Tibial artery (tissue), 4 donors: ENCODE data around the gene GRIN3A.

Source experiments
- DNase-seq, 2 donors: peaks; one replicate each; pipeline ENCODE4 v3.0.0-alpha.2; 2019
- H3K27ac ChIP-seq, 2 donors: fragments of 200-600 bp; sonication (generic) in 1 of 2; 1 replicate in 1 of 2; 2 replicates in 1 of 2; pipeline ENCODE4 v1.5.1; 2018 to 2019; ENCODE audit warnings: mild to moderate bottlenecking in 1 of 2
- H3K27me3 ChIP-seq, 2 donors: fragments of 200-600 bp; sonication (generic) in 1 of 2; one replicate each; pipeline versions ENCODE4 v1.5.1 to v1.6.0; 2016 to 2019
- H3K36me3 ChIP-seq, 3 donors: fragments of 200-600 bp; sonication (generic) in 2 of 3; one replicate each; pipeline ENCODE4 v1.5.1; 2016 to 2019; ENCODE audit warnings: mild to moderate bottlenecking in 2 of 3
- H3K4me1 ChIP-seq, 4 donors: fragments of 200-600 bp; sonication (generic) in 2 of 4; 1 replicate in 3 of 4; 2 replicates in 1 of 4; pipeline ENCODE4 v1.5.1; 2016 to 2019
- H3K4me3 ChIP-seq, 2 donors: fragments of 200-600 bp; sonication (generic) in 1 of 2; 1 replicate in 1 of 2; 2 replicates in 1 of 2; pipeline ENCODE4 v1.5.1; 2018 to 2019; ENCODE audit warnings: mild to moderate bottlenecking in 2 of 2
- H3K9me3 ChIP-seq, 3 donors: fragments of 200-600 bp; sonication (generic) in 1 of 3; one replicate each; pipeline ENCODE4 v1.5.1; 2016 to 2019
- intact Hi-C: fragments of 100-400 bp; cut with DNase I; formaldehyde crosslinking; loops from one replicate; pipeline ENCODE4 v1.15.0; 2023; ENCODE audit warnings: low total_unique reads
- TF ChIP-seq, protein P1 (sequence below), 2 experiments: fragments of 200-600 bp in 1 of 2; fragments of 450-650 bp in 1 of 2; IDR thresholded peaks; one replicate each; pipeline ENCODE4 v1.5.1; 2017 to 2019; ENCODE audit warnings: antibody characterized with exemption in 2 of 2, mild to moderate bottlenecking in 1 of 2, moderate library complexity in 1 of 2

Gene GRIN3A

DNA sequence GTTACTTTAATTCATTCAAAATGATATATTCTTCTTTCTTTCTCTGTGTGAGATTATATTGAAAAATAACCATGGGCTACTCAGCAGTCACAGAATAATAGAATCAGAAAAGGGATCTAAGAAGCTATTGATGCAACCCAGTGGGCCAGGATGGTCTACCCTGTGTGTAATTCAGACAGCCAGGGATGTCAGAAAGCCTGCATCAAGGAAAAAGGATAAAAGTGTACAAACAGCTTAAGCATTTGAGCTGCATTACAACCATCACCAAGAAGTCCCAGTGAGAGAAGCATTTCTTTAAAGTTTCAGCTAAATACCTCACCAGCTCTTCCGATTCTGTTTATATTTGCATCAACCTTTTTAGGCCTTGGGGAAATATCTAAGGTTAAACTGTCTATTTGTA lies 105.8 kb downstream of the GRIN3A start:
- no peaks in the 10 kb centered on the region for H3K36me3 ChIP-seq
- H3K4me3 ChIP-seq = no peak overlapping the region
- no peaks in the 10 kb centered on the region for H3K9me3 ChIP-seq
- H3K4me1 ChIP-seq = no peaks in the 10 kb centered on the region
- intact Hi-C loops = loop anchor here (5.0 kb wide), 1 partner anchor 510 kb away; no protein-coding TSS in a partner anchor
- TF ChIP-seq, protein P1, sequence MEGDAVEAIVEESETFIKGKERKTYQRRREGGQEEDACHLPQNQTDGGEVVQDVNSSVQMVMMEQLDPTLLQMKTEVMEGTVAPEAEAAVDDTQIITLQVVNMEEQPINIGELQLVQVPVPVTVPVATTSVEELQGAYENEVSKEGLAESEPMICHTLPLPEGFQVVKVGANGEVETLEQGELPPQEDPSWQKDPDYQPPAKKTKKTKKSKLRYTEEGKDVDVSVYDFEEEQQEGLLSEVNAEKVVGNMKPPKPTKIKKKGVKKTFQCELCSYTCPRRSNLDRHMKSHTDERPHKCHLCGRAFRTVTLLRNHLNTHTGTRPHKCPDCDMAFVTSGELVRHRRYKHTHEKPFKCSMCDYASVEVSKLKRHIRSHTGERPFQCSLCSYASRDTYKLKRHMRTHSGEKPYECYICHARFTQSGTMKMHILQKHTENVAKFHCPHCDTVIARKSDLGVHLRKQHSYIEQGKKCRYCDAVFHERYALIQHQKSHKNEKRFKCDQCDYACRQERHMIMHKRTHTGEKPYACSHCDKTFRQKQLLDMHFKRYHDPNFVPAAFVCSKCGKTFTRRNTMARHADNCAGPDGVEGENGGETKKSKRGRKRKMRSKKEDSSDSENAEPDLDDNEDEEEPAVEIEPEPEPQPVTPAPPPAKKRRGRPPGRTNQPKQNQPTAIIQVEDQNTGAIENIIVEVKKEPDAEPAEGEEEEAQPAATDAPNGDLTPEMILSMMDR (IDR thresholded peaks at IDR 0.05) = no peak
- H3K27ac ChIP-seq = no peak overlapping the region
- DNase-seq = no peak
- no peaks in the 10 kb centered on the region for H3K27me3 ChIP-seq

DNA sequence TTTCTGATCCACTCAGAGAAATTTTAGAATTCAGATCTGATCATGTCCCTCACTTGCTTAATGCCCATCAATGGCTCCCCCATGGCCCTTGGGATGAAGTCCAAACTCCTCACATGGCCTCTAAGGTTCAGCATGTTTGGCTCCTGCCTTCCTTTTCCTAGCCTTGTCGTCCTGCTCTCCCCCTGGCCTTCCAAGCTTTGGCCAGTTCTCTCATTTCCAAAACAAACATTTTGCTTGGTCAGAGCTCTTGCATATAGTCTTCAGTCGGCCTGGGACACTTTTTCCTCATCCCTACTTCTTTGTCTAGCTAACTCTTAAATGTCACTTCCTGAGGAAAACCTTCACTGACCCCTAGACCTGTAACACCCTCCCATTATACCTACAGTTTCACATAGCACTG lies 106.6 kb downstream of the GRIN3A start:
- TF ChIP-seq, protein P1 (IDR thresholded peaks at IDR 0.05) = no peak
- DNase-seq = no peak
- Histone ChIP-seq H3K9me3 (no peaks in the 10 kb centered on the region), H3K4me3 (no peak overlapping the region), H3K27me3 (no peaks in the 10 kb centered on the region), H3K36me3 (no peaks in the 10 kb centered on the region), H3K27ac (no peak overlapping the region), H3K4me1 (no peaks in the 10 kb centered on the region)
- intact Hi-C loops = loop anchor here (5.0 kb wide), 1 partner anchor 510 kb away; no protein-coding TSS in a partner anchor

DNA sequence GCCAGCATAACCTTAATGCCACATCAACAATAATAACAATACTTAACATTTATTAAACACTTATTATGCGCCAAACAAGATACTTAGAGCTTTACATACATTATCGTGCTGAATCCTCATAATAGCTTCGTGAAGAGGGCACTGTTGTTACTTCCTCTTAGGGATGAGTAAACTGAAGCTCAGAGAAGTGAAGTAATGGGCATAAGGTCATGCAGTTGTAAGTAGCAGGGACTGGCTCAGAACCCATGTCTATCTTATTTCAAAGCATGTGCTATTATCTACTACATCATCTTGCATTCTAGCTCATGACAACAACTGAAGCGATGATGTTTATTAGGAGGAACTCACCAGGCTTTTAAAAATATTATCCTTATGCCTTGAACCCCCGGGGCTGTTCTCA lies 108.8 kb downstream of the GRIN3A start:
- no peaks in the 10 kb centered on the region for H3K9me3 ChIP-seq
- intact Hi-C loops = loop anchor here (5.0 kb wide), 1 partner anchor 513 kb away; no protein-coding TSS in a partner anchor
- TF ChIP-seq, protein P1 (IDR thresholded peaks at IDR 0.05) = no peak
- H3K27ac ChIP-seq = no peak overlapping the region
- no peaks in the 10 kb centered on the region for H3K4me1 ChIP-seq
- DNase-seq = no peak
- H3K27me3 ChIP-seq = no peaks in the 10 kb centered on the region
- H3K4me3 ChIP-seq = no peak overlapping the region
- H3K36me3 ChIP-seq = no peaks in the 10 kb centered on the region

DNA sequence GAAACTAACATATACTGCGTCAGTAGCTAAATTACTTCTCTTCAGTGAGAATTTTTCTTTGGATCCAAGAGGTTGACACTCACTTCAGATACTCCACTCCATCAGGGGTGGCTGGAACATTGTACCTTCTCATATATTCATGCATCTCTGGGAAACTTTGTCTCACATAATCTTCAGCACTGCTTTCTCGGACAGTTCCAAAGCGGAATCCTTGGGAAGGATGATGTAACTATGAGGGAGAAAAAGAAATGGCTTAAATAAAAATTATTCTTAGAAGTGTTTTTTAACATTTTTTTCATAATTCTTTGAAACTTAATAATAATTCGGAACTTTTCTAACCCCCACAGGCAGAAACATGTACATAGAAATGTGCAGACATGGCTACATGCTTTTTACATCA lies 110.3 kb downstream of the GRIN3A start:
- intact Hi-C loops = no loop called here
- no peak for DNase-seq
- no peak overlapping the region for H3K4me3 ChIP-seq

DNA sequence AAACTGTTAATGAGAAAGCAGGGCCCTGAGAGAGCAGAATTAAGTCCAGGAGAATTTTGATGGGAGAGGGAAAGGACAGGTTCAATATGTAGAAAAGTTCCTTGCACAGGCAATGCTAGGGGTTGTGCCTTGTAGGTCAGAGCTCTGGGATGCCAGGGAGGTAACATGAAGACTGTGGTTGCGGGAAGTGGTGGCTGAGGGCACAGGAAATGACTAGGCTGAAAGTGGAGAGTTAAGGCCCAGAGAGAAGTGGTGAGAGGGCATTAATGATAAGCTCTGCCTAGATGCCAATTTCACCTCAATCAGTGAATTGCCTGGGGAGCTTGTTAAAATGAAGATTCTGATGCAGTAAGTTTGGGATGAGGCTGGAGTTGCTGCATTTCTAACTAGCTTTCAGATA lies 112.2 kb downstream of the GRIN3A start:
- Histone ChIP-seq H3K36me3 (no peaks in the 10 kb centered on the region), H3K27me3 (peaks cover 0 to 2% of the 10 kb centered on the region in 2 donors), H3K4me3 (no peak overlapping the region), H3K27ac (no peak overlapping the region), H3K9me3 (no peaks in the 10 kb centered on the region), H3K4me1 (no peaks in the 10 kb centered on the region)
- TF ChIP-seq, protein P1 (IDR thresholded peaks at IDR 0.05) = no peak
- DNase-seq = no peak
- intact Hi-C loops = no loop called here

More for the DNA sequence above, 110.3 kb downstream of the GRIN3A start:
- Histone ChIP-seq H3K36me3 (no peaks in the 10 kb centered on the region), H3K27ac (no peak overlapping the region), H3K27me3 (peaks cover 0 to 2% of the 10 kb centered on the region in 2 donors), H3K4me1 (no peaks in the 10 kb centered on the region), H3K9me3 (no peaks in the 10 kb centered on the region)
- TF ChIP-seq, protein P1 (IDR thresholded peaks at IDR 0.05) = no peak

DNA sequence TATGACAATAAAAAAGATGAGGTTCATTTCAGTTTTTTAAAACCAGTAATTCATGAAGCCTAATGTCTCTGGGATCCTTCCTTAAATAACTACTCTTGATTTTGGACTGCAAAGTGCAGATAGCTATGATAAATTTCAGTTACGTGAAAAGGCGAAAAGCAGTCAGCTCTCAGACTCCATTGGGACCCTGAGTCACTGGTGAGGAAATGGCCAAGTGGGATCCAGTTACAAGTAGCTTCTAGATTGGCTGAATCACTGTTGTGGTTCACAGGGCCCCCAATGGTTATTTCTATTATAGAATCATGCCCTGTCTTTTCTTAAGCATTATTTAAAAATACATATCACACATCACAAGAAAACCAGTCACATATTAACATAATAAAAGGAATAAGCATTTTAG lies 112.6 kb downstream of the GRIN3A start:
- intact Hi-C loops = no loop called here
- TF ChIP-seq, protein P1 (IDR thresholded peaks at IDR 0.05) = no peak
- Histone ChIP-seq H3K27ac (no peak overlapping the region), H3K4me1 (no peaks in the 10 kb centered on the region), H3K4me3 (no peak overlapping the region), H3K36me3 (no peaks in the 10 kb centered on the region), H3K27me3 (peaks cover 0 to 2% of the 10 kb centered on the region in 2 donors), H3K9me3 (no peaks in the 10 kb centered on the region)
- DNase-seq = no peak
